HL-60 (cell line): ENCODE measurements around the gene MIR17HG.

ENCODE experiments used
- DNase-seq, 2 experiments: peaks; one replicate each; pipeline ENCODE4 v3.0.0-alpha.2; 2010 to 2020; ENCODE audit warnings: low read depth in 1 of 2, low spot score in 1 of 2
- H3K27ac ChIP-seq: fragments of 250-450 bp; sonication (Bioruptor Pico); replicated peaks from 2 replicates; pipeline ENCODE4 v1.5.1; 2020; ENCODE audit warnings: mild to moderate bottlenecking, moderate library complexity
- H3K27me3 ChIP-seq: fragments of 250-450 bp; sonication (Bioruptor Pico); 2 replicates; pipeline ENCODE4 v1.5.1; 2021; ENCODE audit warnings: mild to moderate bottlenecking, moderate library complexity; ENCODE audit not compliant: insufficient read depth, poor library complexity, severe bottlenecking
- H3K4me3 ChIP-seq: replicated peaks from 2 replicates; pipeline ENCODE4 v1.5.1; 2011; ENCODE audit warnings: mild to moderate bottlenecking, control low read depth, low read length; ENCODE audit not compliant: insufficient read depth
- GABPA ChIP-seq: IDR thresholded peaks from 2 replicates; pipeline ENCODE4 v1.6.1; 2012; ENCODE audit warnings: low read depth
- POLR2AphosphoS5 ChIP-seq: IDR thresholded peaks from 2 replicates; pipeline ENCODE4 v1.6.1; 2012; ENCODE audit warnings: low read depth
- REST ChIP-seq: IDR thresholded peaks from 2 replicates; pipeline ENCODE4 v1.6.1; 2012; ENCODE audit warnings: low read depth; ENCODE audit not compliant: insufficient replicate concordance
- SPI1 ChIP-seq: IDR thresholded peaks from 2 replicates; pipeline ENCODE4 v1.6.1; 2012; ENCODE audit warnings: low read depth, mild to moderate bottlenecking, borderline replicate concordance
- TF ChIP-seq, protein P1 (sequence below): IDR thresholded peaks from one replicate; pipeline ENCODE4 v1.5.1; 2011; ENCODE audit warnings: low read length, control low read depth, inconsistent platforms; ENCODE audit not compliant: insufficient read depth

The MIR17HG gene

DNA sequence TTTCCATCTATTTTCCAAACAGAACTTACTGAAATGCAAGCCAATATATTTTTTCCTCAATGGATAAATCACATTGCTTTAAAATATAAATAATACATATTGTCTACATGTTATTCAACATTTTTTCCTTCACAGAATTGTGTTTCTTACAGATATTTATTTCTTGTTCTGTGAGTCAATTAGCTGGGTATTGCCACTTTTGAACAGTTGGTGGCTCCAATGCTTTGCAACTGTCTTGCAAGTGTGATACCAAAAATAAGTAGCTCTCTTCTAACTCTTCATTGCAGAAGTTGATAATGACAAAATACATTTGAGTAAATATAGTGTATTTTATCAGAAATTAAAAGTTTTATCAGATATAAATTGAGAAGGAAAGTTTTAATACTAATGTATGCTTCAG lies 33.9 kb downstream of the MIR17HG start:
- peaks cover 5% of the 10 kb centered on the region for H3K27me3 ChIP-seq
- TF ChIP-seq POLR2AphosphoS5: no peak
- no peak for TF ChIP-seq GABPA
- no peak for TF ChIP-seq SPI1
- TF ChIP-seq, protein P1, sequence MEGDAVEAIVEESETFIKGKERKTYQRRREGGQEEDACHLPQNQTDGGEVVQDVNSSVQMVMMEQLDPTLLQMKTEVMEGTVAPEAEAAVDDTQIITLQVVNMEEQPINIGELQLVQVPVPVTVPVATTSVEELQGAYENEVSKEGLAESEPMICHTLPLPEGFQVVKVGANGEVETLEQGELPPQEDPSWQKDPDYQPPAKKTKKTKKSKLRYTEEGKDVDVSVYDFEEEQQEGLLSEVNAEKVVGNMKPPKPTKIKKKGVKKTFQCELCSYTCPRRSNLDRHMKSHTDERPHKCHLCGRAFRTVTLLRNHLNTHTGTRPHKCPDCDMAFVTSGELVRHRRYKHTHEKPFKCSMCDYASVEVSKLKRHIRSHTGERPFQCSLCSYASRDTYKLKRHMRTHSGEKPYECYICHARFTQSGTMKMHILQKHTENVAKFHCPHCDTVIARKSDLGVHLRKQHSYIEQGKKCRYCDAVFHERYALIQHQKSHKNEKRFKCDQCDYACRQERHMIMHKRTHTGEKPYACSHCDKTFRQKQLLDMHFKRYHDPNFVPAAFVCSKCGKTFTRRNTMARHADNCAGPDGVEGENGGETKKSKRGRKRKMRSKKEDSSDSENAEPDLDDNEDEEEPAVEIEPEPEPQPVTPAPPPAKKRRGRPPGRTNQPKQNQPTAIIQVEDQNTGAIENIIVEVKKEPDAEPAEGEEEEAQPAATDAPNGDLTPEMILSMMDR: no peak
- TF ChIP-seq REST: no peak
- DNase-seq: no peak

GRCh38 chr13:91383836-91384235 lies 36.3 kb downstream of the MIR17HG start:
- TF ChIP-seq POLR2AphosphoS5 (no peak), SPI1 (no peak), GABPA (no peak), REST (no peak)
- TF ChIP-seq, protein P1: no peak

More for the DNA sequence above, 33.9 kb downstream of the MIR17HG start:
- no peak overlapping the region for H3K4me3 ChIP-seq
- H3K27ac ChIP-seq: no peak overlapping the region

DNA sequence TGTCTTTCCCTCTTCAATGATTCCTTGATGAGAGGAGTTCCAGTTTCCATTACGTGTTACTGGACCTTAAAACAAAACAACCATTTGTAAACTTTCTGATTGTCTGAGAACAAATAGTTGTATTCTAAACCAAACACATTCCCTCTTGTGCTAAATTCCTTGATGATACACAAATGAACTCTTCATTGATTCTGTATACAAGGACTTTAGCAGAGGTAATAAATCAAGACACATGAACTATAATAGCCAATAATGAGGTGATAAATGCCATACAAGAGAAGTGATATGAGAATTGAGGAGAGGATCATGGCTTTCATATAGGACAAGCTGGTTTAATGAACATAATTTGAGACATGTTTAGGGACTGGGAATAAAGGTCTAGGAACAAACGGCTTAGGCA lies 37.4 kb downstream of the MIR17HG start:
- TF ChIP-seq GABPA: no peak
- TF ChIP-seq, protein P1: no peak
- TF ChIP-seq SPI1: no peak
- no peak for TF ChIP-seq REST
- DNase-seq: no peak
- no peak overlapping the region for H3K4me3 ChIP-seq
- peaks cover 5% of the 10 kb centered on the region for H3K27me3 ChIP-seq
- no peak overlapping the region for H3K27ac ChIP-seq

More at GRCh38 chr13:91383836-91384235, 36.3 kb downstream of the MIR17HG start:
- Histone ChIP-seq H3K27me3 (peaks cover 5% of the 10 kb centered on the region), H3K27ac (no peak overlapping the region), H3K4me3 (no peak overlapping the region)
- DNase-seq: no peak
